ENCODE data around the gene MS4A18.

Gene MS4A18

GRCh38 chr11:60775420-60775961, 51.0 kb downstream of the MS4A18 start:
- H3K9ac ChIP-seq (ENCODE audit: insufficient read length, low read depth) = peak overlapping the region; percentile 36
- no peak for TF ChIP-seq ZNF274 (IDR thresholded peaks at IDR 0.05; ENCODE audit: low read depth, low read length)
- TF ChIP-seq SUZ12 (IDR thresholded peaks at IDR 0.05; ENCODE audit: extremely low read depth, insufficient read depth, insufficient read length) = no peak
- no peak for TF ChIP-seq YY1 (IDR thresholded peaks at IDR 0.05; ENCODE audit: insufficient read depth, insufficient read length)

GRCh38 chr11:60776167-60776566, 51.6 kb downstream of the MS4A18 start:
- H3K36me3 ChIP-seq (ENCODE audit: insufficient read depth, insufficient read length, low read length) = no peaks in the 10 kb centered on the region
- DNase-seq (ENCODE audit: low read depth, low spot score) = no peak
- TF ChIP-seq SUZ12 (IDR thresholded peaks at IDR 0.05; ENCODE audit: extremely low read depth, insufficient read depth, insufficient read length) = no peak
- no peak for TF ChIP-seq YY1 (IDR thresholded peaks at IDR 0.05; ENCODE audit: insufficient read depth, insufficient read length)
- TF ChIP-seq ZNF274 (IDR thresholded peaks at IDR 0.05; ENCODE audit: low read depth, low read length) = no peak
- no peaks in the 10 kb centered on the region for H3K27me3 ChIP-seq (ENCODE audit: insufficient read depth, insufficient read length)
- H3K4me3 ChIP-seq (ENCODE audit: insufficient read length, low read depth) = no peak overlapping the region
- H3K9me3 ChIP-seq (ENCODE audit: insufficient read depth, low read length) = 0 out of 2 replicates have a peak, but pooled peaks cover 5% of the 10 kb centered on the region
- H3K9ac ChIP-seq (ENCODE audit: insufficient read length, low read depth) = no peak overlapping the region
- peaks cover 4% of the 10 kb centered on the region for H3K4me1 ChIP-seq (ENCODE audit: insufficient read depth, insufficient read length)

More at GRCh38 chr11:60775420-60775961, 51.0 kb downstream of the MS4A18 start:
- Histone ChIP-seq H3K27me3 (ENCODE audit: insufficient read depth, insufficient read length) (no peaks in the 10 kb centered on the region), H3K36me3 (ENCODE audit: insufficient read depth, insufficient read length, low read length) (no peaks in the 10 kb centered on the region), H3K9me3 (ENCODE audit: insufficient read depth, low read length) (0 out of 2 replicates have a peak, but pooled peaks cover 5% of the 10 kb centered on the region), H3K4me1 (ENCODE audit: insufficient read depth, insufficient read length) (peaks cover 4% of the 10 kb centered on the region), H3K4me3 (ENCODE audit: insufficient read length, low read depth) (no peak overlapping the region)
- DNase-seq (ENCODE audit: low read depth, low spot score) = peak; percentile 92

GRCh38 chr11:60777106-60777505, 52.6 kb downstream of the MS4A18 start:
- TF ChIP-seq SUZ12 (IDR thresholded peaks at IDR 0.05; ENCODE audit: extremely low read depth, insufficient read depth, insufficient read length) (no peak), YY1 (IDR thresholded peaks at IDR 0.05; ENCODE audit: insufficient read depth, insufficient read length) (no peak), ZNF274 (IDR thresholded peaks at IDR 0.05; ENCODE audit: low read depth, low read length) (no peak)
- Histone ChIP-seq H3K9ac (ENCODE audit: insufficient read length, low read depth) (no peak overlapping the region), H3K4me3 (ENCODE audit: insufficient read length, low read depth) (no peak overlapping the region), H3K27me3 (ENCODE audit: insufficient read depth, insufficient read length) (no peaks in the 10 kb centered on the region), H3K9me3 (ENCODE audit: insufficient read depth, low read length) (0 out of 2 replicates have a peak, but pooled peaks cover 5% of the 10 kb centered on the region), H3K36me3 (ENCODE audit: insufficient read depth, insufficient read length, low read length) (no peaks in the 10 kb centered on the region), H3K4me1 (ENCODE audit: insufficient read depth, insufficient read length) (peaks cover 4% of the 10 kb centered on the region)
- no peak for DNase-seq (ENCODE audit: low read depth, low spot score)

- Histone ChIP-seq H3K9me3 (ENCODE audit: insufficient read depth, low read length) (0 out of 2 replicates have a peak, but pooled peaks cover 5% of the 10 kb centered on the region), H3K4me3 (ENCODE audit: insufficient read length, low read depth) (no peak overlapping the region), H3K36me3 (ENCODE audit: insufficient read depth, insufficient read length, low read length) (no peaks in the 10 kb centered on the region), H3K9ac (ENCODE audit: insufficient read length, low read depth) (no peak overlapping the region), H3K27me3 (ENCODE audit: insufficient read depth, insufficient read length) (no peaks in the 10 kb centered on the region), H3K4me1 (ENCODE audit: insufficient read depth, insufficient read length) (peaks cover 4% of the 10 kb centered on the region)
- no peak for DNase-seq (ENCODE audit: low read depth, low spot score)
- no peak for TF ChIP-seq SUZ12 (IDR thresholded peaks at IDR 0.05; ENCODE audit: extremely low read depth, insufficient read depth, insufficient read length)
- no peak for TF ChIP-seq ZNF274 (IDR thresholded peaks at IDR 0.05; ENCODE audit: low read depth, low read length)
- TF ChIP-seq YY1 (IDR thresholded peaks at IDR 0.05; ENCODE audit: insufficient read depth, insufficient read length) = no peak
These were observed 53.1 kb downstream of the MS4A18 start for GRCh38 chr11:60777572-60777971.

GRCh38 chr11:60780065-60780464, 55.5 kb downstream of the MS4A18 start:
- Histone ChIP-seq H3K36me3 (ENCODE audit: insufficient read depth, insufficient read length, low read length) (no peaks in the 10 kb centered on the region), H3K9me3 (ENCODE audit: insufficient read depth, low read length) (0 out of 2 replicates have a peak, but pooled peaks cover 5% of the 10 kb centered on the region), H3K4me1 (ENCODE audit: insufficient read depth, insufficient read length) (peaks cover 4% of the 10 kb centered on the region), H3K27me3 (ENCODE audit: insufficient read depth, insufficient read length) (no peaks in the 10 kb centered on the region), H3K9ac (ENCODE audit: insufficient read length, low read depth) (no peak overlapping the region), H3K4me3 (ENCODE audit: insufficient read length, low read depth) (no peak overlapping the region)
- no peak for DNase-seq (ENCODE audit: low read depth, low spot score)
- no peak for TF ChIP-seq YY1 (IDR thresholded peaks at IDR 0.05; ENCODE audit: insufficient read depth, insufficient read length)
- no peak for TF ChIP-seq ZNF274 (IDR thresholded peaks at IDR 0.05; ENCODE audit: low read depth, low read length)
- TF ChIP-seq SUZ12 (IDR thresholded peaks at IDR 0.05; ENCODE audit: extremely low read depth, insufficient read depth, insufficient read length) = no peak

GRCh38 chr11:60780774-60781173, 56.3 kb downstream of the MS4A18 start:
- Histone ChIP-seq H3K4me1 (ENCODE audit: insufficient read depth, insufficient read length) (peaks cover 4% of the 10 kb centered on the region), H3K9ac (ENCODE audit: insufficient read length, low read depth) (no peak overlapping the region), H3K9me3 (ENCODE audit: insufficient read depth, low read length) (0 out of 2 replicates have a peak, but pooled peaks cover 5% of the 10 kb centered on the region), H3K4me3 (ENCODE audit: insufficient read length, low read depth) (no peak overlapping the region), H3K36me3 (ENCODE audit: insufficient read depth, insufficient read length, low read length) (no peaks in the 10 kb centered on the region), H3K27me3 (ENCODE audit: insufficient read depth, insufficient read length) (no peaks in the 10 kb centered on the region)
- TF ChIP-seq YY1 (IDR thresholded peaks at IDR 0.05; ENCODE audit: insufficient read depth, insufficient read length) (no peak), ZNF274 (IDR thresholded peaks at IDR 0.05; ENCODE audit: low read depth, low read length) (no peak), SUZ12 (IDR thresholded peaks at IDR 0.05; ENCODE audit: extremely low read depth, insufficient read depth, insufficient read length) (no peak)
- no peak for DNase-seq (ENCODE audit: low read depth, low spot score)

GRCh38 chr11:60781286-60781980, 56.9 kb downstream of the MS4A18 start:
- H3K27me3 ChIP-seq (ENCODE audit: insufficient read depth, insufficient read length) = no peaks in the 10 kb centered on the region
- DNase-seq (ENCODE audit: low read depth, low spot score) = no peak
- peaks cover 5% of the 10 kb centered on the region for H3K4me1 ChIP-seq (ENCODE audit: insufficient read depth, insufficient read length)
- no peak overlapping the region for H3K4me3 ChIP-seq (ENCODE audit: insufficient read length, low read depth)
- 0 out of 2 replicates have a peak, but pooled peaks cover 5% of the 10 kb centered on the region for H3K9me3 ChIP-seq (ENCODE audit: insufficient read depth, low read length)
- no peak overlapping the region for H3K9ac ChIP-seq (ENCODE audit: insufficient read length, low read depth)
- H3K36me3 ChIP-seq (ENCODE audit: insufficient read depth, insufficient read length, low read length) = no peaks in the 10 kb centered on the region
- TF ChIP-seq YY1 (IDR thresholded peaks at IDR 0.05; ENCODE audit: insufficient read depth, insufficient read length) (no peak), ZNF274 (IDR thresholded peaks at IDR 0.05; ENCODE audit: low read depth, low read length) (no peak), SUZ12 (IDR thresholded peaks at IDR 0.05; ENCODE audit: extremely low read depth, insufficient read depth, insufficient read length) (no peak)

All from NT2/D1 (cell line).